ENCODE data around the gene NCEH1. TPM values are rescaled to one million over a fixed set of nuclear protein-coding genes. Genes with fewer than 3 reads are reported as not detected.

The NCEH1 gene
- total and polyA plus RNA-seq, 9 of the 15 experiments (the other 6 are each of a cell fraction or from before 2014, with no cell fraction given), result 1.3 to 5.0 (median 2.8) TPM

GRCh38 chr3:172598904-172599303 lies 112.0 kb downstream of the NCEH1 start:
- 31% methylated on average over 3 of the region's 3 CpGs for WGBS (ENCODE audit: insufficient coverage, low coverage, missing lambda C conversion rate)
- ATAC-seq (no peak), FAIRE-seq (no peak), DNase-seq (ENCODE audit: extremely low read depth in 1 of 4, low spot score in 3 of 4) (no peak)
- Histone ChIP-seq H3K9ac (ENCODE audit: insufficient read depth in 1 of 2, low read depth in 2 of 2, low read length in 2 of 2) (no peak overlapping the region), H3K36me3 (ENCODE audit: control insufficient read depth, insufficient read depth, low read length) (no peaks in the 10 kb centered on the region), H3K4me2 (ENCODE audit: insufficient read depth, low read length) (no peak overlapping the region), H3K9me1 (ENCODE audit: control insufficient read depth, insufficient read depth, low read length) (no peaks in the 10 kb centered on the region), H3K79me2 (ENCODE audit: control insufficient read depth, insufficient read depth, low read length) (no peaks in the 10 kb centered on the region), H4K20me1 (replicated peaks; ENCODE audit: control insufficient read depth, insufficient read depth, low read length) (no peaks in the 10 kb centered on the region), H3K9me3 (replicated peaks; ENCODE audit: control insufficient read depth, insufficient read depth, low read depth, low read length) (no peaks in the 10 kb centered on the region), H3K27ac (ENCODE audit: extremely low read depth, low read depth, low read length) (no peak overlapping the region), H3K4me3 (no peak overlapping the region), H3K27me3 (ENCODE audit: control insufficient read depth in 2 of 2, insufficient read depth in 2 of 2, low read length in 2 of 2) (peaks cover 2 to 7% of the 10 kb centered on the region in 2 experiments; a peak in 4 of 5 replicates), H2AFZ (ENCODE audit: low read depth, low read length) (no peak overlapping the region), H3K4me1 (replicated peaks in 1 of 2; ENCODE audit: control insufficient read depth in 2 of 2, insufficient read depth in 2 of 2, low read length in 2 of 2) (peaks cover 0 to 6% of the 10 kb centered on the region in 2 experiments; a peak in 2 of 5 replicates)
- no TSS peak for BruUV-seq (replicated peaks)
- POLR2A ChIA-PET, result no interaction called here
- in situ Hi-C loops (cut with MboI), result loop anchor here (5.0 kb wide), 1 partner anchor 117 kb away; no protein-coding TSS in a partner anchor
- TF ChIP-seq RFX7 (CRISPR knock-in tag; IDR thresholded peaks at IDR 0.05), result no peak
- TF ChIP-seq ZNF146 (CRISPR knock-in tag; IDR thresholded peaks at IDR 0.05; ENCODE audit: unreplicated experiment), result peak; percentile 82
- peak; percentile 18 for TF ChIP-seq RBM25 (IDR thresholded peaks at IDR 0.05; ENCODE audit: low read depth, low read length, severe bottlenecking)
- intact Hi-C loops (cut with micrococcal nuclease), result loop anchor here (5.0 kb wide), 1 partner anchor 187 kb away; no protein-coding TSS in a partner anchor
- CTCF ChIA-PET (ENCODE audit: low intra/inter-chr PET ratio), result no interaction called here

GRCh38 chr3:172596394-172596706 lies 114.5 kb downstream of the NCEH1 start:
- ATAC-seq (no peak), DNase-seq (ENCODE audit: extremely low read depth in 1 of 4, low spot score in 3 of 4) (no peak), FAIRE-seq (no peak)
- Histone ChIP-seq H4K20me1 (replicated peaks; ENCODE audit: control insufficient read depth, insufficient read depth, low read length) (no peaks in the 10 kb centered on the region), H3K9ac (ENCODE audit: insufficient read depth in 1 of 2, low read depth in 2 of 2, low read length in 2 of 2) (no peak overlapping the region), H3K4me3 (no peak overlapping the region), H3K4me2 (ENCODE audit: insufficient read depth, low read length) (no peak overlapping the region), H3K36me3 (ENCODE audit: control insufficient read depth, insufficient read depth, low read length) (no peaks in the 10 kb centered on the region), H2AFZ (ENCODE audit: low read depth, low read length) (peak overlapping the region; percentile 18; the same call in 1 of the 2 replicates), H3K9me1 (ENCODE audit: control insufficient read depth, insufficient read depth, low read length) (no peaks in the 10 kb centered on the region), H3K4me1 (replicated peaks in 1 of 2; ENCODE audit: control insufficient read depth in 2 of 2, insufficient read depth in 2 of 2, low read length in 2 of 2) (peaks cover 14 to 18% of the 10 kb centered on the region in 2 experiments; a peak in 4 of 5 replicates), H3K27me3 (ENCODE audit: control insufficient read depth in 2 of 2, insufficient read depth in 2 of 2, low read length in 2 of 2) (no peaks in the 10 kb centered on the region; a peak in 1 of 5 replicates), H3K9me3 (replicated peaks; ENCODE audit: control insufficient read depth, insufficient read depth, low read depth, low read length) (no peaks in the 10 kb centered on the region), H3K27ac (ENCODE audit: extremely low read depth, low read depth, low read length) (no peak overlapping the region), H3K79me2 (ENCODE audit: control insufficient read depth, insufficient read depth, low read length) (no peaks in the 10 kb centered on the region)
- TF ChIP-seq EP400 (IDR thresholded peaks at IDR 0.05) (no peak), IFI16 (CRISPR knock-in tag; IDR thresholded peaks at IDR 0.05) (no peak), NFYB (IDR thresholded peaks at IDR 0.05; ENCODE audit: extremely low read depth, insufficient read length) (no peak), KHSRP (IDR thresholded peaks at IDR 0.05) (no peak), RB1 (IDR thresholded peaks at IDR 0.05; ENCODE audit: low read depth) (no peak), NFATC3 (IDR thresholded peaks at IDR 0.05) (no peak), USF2 (CRISPR knock-in tag; IDR thresholded peaks at IDR 0.05) (no peak), FUS (optimal IDR thresholded peaks at IDR 0.05; ENCODE audit: low read depth, low read length) (no peak), EGR1 (conservative IDR thresholded peaks at IDR 0.05) (no peak)
- BruUV-seq (replicated peaks), result no TSS peak
- in situ Hi-C loops (cut with MboI) (loop anchor here (5.0 kb wide), 1 partner anchor 114 kb away; no protein-coding TSS in a partner anchor), intact Hi-C loops (cut with micrococcal nuclease) (loop anchor here (1.0 to 5.0 kb wide), 3 partner anchors 70 to 184 kb away; no protein-coding TSS in a partner anchor)
- 0% methylated on average over 2 of the region's 2 CpGs for WGBS (ENCODE audit: insufficient coverage, low coverage, missing lambda C conversion rate)
- POLR2A ChIA-PET, result no interaction called here
- CTCF ChIA-PET (ENCODE audit: low intra/inter-chr PET ratio), result interaction anchor here (1.1 to 3.2 kb wide), 3 partner anchors 106 to 262 kb away, joined by 3 to 42 read pairs (median 4); no protein-coding TSS in a partner anchor
